Lower leg skin (tissue), 4 donors: ENCODE results near the gene DISC1. TPM values are rescaled to one million over a fixed set of nuclear protein-coding genes. Genes with fewer than 3 reads are reported as not detected.
A peak's percentile ranks its signal among the peaks of the same experiment; 100 is the strongest.

ENCODE experiments used
- DNase-seq, 2 donors: peaks; one replicate each; pipeline ENCODE4 v3.0.0-alpha.2; 2019; ENCODE audit warnings: low spot score in 2 of 2
- H3K4me3 ChIP-seq: fragments of 200-600 bp; sonication (generic); 2 replicates; pipeline ENCODE4 v1.5.1; 2017; ENCODE audit warnings: mild to moderate bottlenecking, low read depth; ENCODE audit not compliant: poor library complexity, severe bottlenecking
- CTCF ChIP-seq, 3 donors: fragments of 450-650 bp; IDR thresholded peaks; one replicate each; pipeline ENCODE4 v1.5.1; 2016; ENCODE audit warnings: antibody characterized with exemption in 3 of 3, mild to moderate bottlenecking in 3 of 3, moderate library complexity in 2 of 3
- POLR2A ChIP-seq, 2 donors: fragments of 450-650 bp; IDR thresholded peaks; one replicate each; pipeline ENCODE4 v1.6.1; 2016 to 2017; ENCODE audit warnings: antibody characterized with exemption in 2 of 2, mild to moderate bottlenecking in 1 of 2, moderate library complexity in 1 of 2
- WGBS, 2 donors: methylation state at CpG; one replicate each; pipeline ENCODE4 v1.1.5; 2018; 5-methylcytosine and 5-hydroxymethylcytosine counted together
- intact Hi-C: fragments of 100-400 bp; cut with DNase I; formaldehyde crosslinking; loops from one replicate; pipeline ENCODE4 v1.15.0; 2023; ENCODE audit warnings: low total_unique reads
- total RNA-seq, 4 donors: library from RNA; depleted of rRNA; stranded (reverse); fragments of >200 nt; gene quantifications; one replicate each; pipeline ENCODE4 v1.1.0, GENCODE V29; 2016

Gene DISC1
- total RNA-seq, 4 donors from 2014 or later = 1.6 to 7.4 (median 3.5) TPM

- DNase-seq = no peak
- intact Hi-C loops = no loop called here
- WGBS, 2 donors = 84 to 95% methylated on average over 4 of the region's 4 CpGs
- no peak overlapping the region for H3K4me3 ChIP-seq
- TF ChIP-seq POLR2A (IDR thresholded peaks at IDR 0.05) = no peak
- TF ChIP-seq CTCF (IDR thresholded peaks at IDR 0.05) = no peak
Measured at GRCh38 chr1:231931846-231932454, 305.4 kb downstream of the DISC1 start.

- DNase-seq = no peak
- H3K4me3 ChIP-seq = no peak overlapping the region
- intact Hi-C loops = no loop called here
- no peak for TF ChIP-seq CTCF (IDR thresholded peaks at IDR 0.05)
- no peak for TF ChIP-seq POLR2A (IDR thresholded peaks at IDR 0.05)
- WGBS, 2 donors = 86 to 87% methylated on average over 15 of the region's 15 CpGs
Measured at GRCh38 chr1:231933711-231934626, 307.4 kb downstream of the DISC1 start.

GRCh38 chr1:231934797-231935196 lies 308.2 kb downstream of the DISC1 start:
- intact Hi-C loops = no loop called here

GRCh38 chr1:231935856-231936255 lies 309.3 kb downstream of the DISC1 start:
- H3K4me3 ChIP-seq = no peak overlapping the region
- intact Hi-C loops = no loop called here
- WGBS, 2 donors = 86 to 93% methylated on average over 7 of the region's 7 CpGs
- no peak for TF ChIP-seq CTCF (IDR thresholded peaks at IDR 0.05)
- no peak for TF ChIP-seq POLR2A (IDR thresholded peaks at IDR 0.05)
- no peak for DNase-seq

More at GRCh38 chr1:231934797-231935196, 308.2 kb downstream of the DISC1 start:
- no peak overlapping the region for H3K4me3 ChIP-seq
- no peak for TF ChIP-seq POLR2A (IDR thresholded peaks at IDR 0.05)
- WGBS, 2 donors = 23 to 29% methylated on average over 4 to 5 of the region's 5 CpGs
- no peak for DNase-seq

GRCh38 chr1:231936983-231937775 lies 310.6 kb downstream of the DISC1 start:
- H3K4me3 ChIP-seq = no peak overlapping the region
- whole genome bisulfite sequencing, 2 donors = 44 to 48% methylated on average over 9 of the region's 9 CpGs
- TF ChIP-seq POLR2A (IDR thresholded peaks at IDR 0.05) (no peak), CTCF (IDR thresholded peaks at IDR 0.05) (no peak)
- DNase-seq = peak; percentile 31 to 89
- intact Hi-C loops = no loop called here

- intact Hi-C loops = no loop called here
- no peak overlapping the region for H3K4me3 ChIP-seq
- no peak for DNase-seq
- WGBS, 2 donors = 96 to 97% methylated on average over 2 of the region's 2 CpGs
- TF ChIP-seq CTCF (IDR thresholded peaks at IDR 0.05) (no peak), POLR2A (IDR thresholded peaks at IDR 0.05) (no peak)
Measured at GRCh38 chr1:231938211-231938610, 311.6 kb downstream of the DISC1 start.
